ENCODE measurements around the gene NEXMIF.

GRCh38 chrX:74804574-74804973 lies 120.7 kb downstream of the NEXMIF start:
- TF ChIP-seq CTCF (conservative IDR thresholded peaks at IDR 0.05) (no peak), EZH2 (IDR thresholded peaks at IDR 0.05; ENCODE audit: low read depth) (no peak)

Measured in PC-9 (cell line).